CD4-positive, alpha-beta T cell treated with Interleukin-10 for 1 hour (primary cell): Measurements from ENCODE around the gene NTNG2.
A peak's percentile ranks its signal among the peaks of the same experiment; 100 is the strongest.

Experiments used
- DNase-seq: peaks from one replicate; pipeline ENCODE4 v3.0.0-alpha.2; 2020

The NTNG2 gene

DNA sequence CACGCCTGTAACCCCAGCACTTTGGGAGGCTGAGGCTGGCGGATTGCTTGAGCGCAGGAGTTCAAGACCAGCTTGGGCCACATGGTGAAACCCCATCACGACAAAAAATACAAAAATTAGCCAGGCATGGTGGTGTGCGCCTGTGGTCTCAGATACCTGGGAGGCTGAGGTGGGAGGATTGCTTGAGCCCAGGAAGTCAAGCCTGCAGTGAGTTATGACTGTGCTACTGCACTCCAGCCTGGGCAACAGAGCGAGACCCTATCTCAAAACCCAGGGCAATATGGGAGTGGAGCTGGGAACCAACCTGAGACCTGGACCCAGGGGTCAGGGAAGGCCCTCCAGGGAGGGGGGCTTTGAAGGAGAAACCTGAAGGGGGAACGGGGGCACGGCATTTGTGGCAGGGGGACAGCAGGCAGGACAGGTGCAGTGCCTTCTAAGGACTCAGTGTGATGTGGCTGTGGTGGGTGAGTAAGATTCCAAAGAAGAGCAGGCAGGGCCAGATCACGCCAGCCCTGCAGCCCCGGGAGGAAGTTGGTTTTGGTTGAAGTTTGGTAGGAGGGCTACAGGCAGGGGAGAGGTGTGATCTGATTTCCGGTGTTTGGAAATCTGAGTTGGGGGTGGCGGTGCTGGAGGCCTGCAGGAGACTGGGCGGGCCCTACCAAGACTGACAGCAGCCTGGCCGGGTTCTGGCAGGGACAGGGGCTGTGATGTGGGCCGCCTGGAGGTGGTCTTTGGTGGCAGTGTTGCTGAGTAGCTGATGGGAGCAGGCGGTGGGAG, 46.2 kb downstream of the NTNG2 start:
- no peak for DNase-seq

DNA sequence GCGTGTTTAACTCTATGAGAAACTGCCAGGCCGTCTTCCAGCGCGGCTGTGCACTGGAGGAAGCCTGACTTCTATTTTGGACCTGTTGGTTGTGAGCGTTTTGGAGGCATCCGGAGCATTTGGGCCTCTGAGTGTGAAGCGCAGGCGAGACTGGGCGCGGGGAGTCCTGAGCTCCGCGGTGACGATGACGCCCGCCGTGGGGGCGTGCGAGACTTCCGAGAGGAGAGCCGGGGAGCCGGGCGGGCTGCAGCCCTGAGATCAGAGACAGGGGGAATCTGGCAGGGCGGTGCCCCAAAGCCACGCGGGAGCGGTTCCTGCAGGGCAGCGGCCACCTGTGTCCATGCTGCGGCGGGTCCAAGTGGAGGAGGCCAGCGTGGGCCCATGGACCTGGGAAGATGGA, 47.4 kb downstream of the NTNG2 start:
- DNase-seq: no peak

DNA sequence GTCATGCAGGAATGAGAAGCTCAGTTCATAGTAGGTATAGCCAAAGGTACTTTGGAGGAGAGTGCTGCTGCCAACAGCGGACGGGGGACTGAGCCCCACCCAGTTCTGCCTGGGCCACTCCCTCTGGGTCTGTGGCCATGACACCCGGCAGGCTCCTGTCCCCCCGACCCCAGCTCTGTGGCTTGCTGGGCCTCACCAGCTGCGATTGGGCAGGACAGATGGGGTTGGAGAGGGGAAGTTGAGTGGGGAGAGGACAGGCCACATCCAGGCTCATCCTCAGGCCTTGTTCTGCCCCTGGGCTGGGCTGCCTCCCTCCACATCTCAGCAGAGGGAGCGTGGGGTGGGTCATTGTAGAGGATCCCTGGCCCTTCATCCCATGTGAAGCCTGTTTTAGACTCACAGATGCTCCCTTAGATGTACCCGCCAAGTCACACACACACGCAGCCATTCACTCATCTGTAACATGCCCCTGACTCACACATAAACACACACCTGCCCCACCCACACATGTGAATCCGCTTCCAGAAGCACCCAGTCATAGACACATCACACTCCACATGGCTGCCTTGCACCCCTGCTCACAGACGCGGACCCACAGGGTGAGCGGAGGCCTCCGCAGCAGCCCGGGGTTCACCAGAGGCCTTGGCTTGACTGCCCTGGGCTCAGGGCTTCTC, 48.8 kb downstream of the NTNG2 start:
- no peak for DNase-seq

DNA sequence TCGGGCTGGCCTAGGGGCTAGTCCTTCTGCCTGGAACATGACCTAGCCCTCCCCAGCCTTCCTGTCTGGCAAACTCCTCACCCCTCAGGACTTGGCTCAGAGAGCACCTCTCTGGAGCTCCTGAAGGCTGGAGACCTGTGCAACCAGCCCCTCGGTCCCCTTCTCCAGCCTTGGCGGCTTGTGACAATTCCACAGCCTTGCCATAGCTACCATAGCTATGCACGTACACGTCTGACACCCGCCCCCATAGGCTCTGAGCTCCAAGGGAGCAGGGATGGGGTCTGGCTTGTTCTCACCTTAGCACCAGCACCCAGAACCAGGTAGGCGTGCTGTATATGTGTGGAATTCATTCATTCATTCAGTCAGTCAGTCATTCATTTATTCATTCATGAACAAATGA, 49.7 kb downstream of the NTNG2 start:
- DNase-seq: no peak

DNA sequence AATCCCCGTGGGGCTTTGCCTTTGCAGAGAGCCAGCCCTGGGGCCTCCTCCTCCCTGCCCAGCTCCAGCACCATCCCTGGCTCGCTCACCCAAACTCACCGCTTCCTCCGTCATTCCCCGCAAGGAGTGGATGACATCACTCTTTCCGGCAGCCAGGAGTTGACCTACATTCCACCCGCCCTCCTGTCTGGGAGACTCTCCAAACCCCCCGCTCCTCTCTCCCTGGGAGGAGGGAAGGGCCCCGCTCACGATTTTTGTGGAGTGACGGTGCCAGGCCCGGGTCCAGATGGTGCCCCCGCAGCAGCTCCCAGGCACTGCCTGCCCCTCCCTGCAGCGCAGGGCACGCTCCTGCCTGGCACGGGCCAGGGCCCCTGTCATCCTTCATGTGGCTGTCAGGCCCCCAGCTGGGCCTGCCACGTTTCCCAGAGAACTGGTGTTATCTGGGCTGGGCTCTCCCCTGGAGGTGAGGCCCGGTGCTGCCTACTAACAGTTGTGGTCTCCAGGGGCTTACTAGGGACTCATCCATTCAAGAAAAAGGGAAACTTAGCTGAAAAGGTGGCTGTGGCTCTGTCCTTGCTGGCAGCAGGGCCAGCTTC, 52.3 kb downstream of the NTNG2 start:
- DNase-seq: no peak

DNA sequence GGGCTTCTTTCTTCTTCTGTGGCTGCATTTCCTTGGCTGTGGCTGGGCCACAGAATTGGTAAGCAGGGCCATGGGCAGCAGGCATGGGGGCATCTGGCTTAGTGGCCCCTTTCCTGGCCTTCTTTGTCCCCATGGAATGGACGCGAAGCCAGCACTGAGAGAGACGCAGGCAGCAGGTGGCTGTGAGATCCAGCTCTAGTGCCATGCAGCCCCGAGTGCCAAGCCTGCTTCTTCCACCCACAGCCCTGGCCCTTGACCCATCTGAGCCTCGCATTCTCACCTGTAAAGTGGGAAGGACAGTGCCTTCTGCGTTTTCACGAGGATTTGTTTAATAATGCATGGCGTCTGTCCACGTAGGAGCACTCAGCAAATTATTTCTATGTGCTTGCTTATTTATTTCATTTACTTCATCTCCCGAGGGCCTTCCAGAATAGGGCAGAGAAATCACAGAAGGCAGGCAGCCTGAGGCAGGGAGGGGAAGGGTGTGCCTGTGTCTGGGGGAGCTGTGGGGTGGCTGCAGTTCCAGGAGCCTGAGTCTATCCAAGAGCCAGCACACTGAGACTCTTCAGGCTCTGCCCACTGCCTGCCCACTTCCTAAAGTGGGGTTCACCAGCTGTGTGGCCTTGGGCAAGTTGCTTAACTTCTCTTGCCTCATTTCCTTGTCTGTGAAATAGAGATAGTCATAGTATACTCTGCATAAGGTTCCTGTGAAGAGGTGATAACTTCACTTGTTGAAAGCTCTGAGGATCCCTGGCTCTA, 55.2 kb downstream of the NTNG2 start:
- DNase-seq: no peak

DNA sequence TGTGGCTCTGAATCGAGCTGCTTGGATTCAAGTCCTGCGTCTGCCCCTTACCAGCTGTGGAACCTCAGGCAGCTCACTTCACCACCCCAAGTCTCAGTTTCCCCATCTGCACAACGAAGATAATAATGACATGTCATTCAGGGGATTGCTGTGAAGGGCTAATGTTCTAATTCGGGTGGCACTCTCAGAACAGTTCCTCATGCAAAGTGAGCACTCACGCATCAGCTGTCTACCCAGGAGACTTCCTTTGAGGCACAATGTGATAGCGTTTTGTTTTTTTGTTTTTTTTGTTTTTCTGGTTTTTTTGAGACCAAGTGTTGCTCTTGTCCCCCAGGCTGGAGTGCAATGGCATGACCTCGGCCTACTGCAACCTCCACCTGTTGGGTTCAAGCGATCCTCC, 56.4 kb downstream of the NTNG2 start:
- no peak for DNase-seq

DNA sequence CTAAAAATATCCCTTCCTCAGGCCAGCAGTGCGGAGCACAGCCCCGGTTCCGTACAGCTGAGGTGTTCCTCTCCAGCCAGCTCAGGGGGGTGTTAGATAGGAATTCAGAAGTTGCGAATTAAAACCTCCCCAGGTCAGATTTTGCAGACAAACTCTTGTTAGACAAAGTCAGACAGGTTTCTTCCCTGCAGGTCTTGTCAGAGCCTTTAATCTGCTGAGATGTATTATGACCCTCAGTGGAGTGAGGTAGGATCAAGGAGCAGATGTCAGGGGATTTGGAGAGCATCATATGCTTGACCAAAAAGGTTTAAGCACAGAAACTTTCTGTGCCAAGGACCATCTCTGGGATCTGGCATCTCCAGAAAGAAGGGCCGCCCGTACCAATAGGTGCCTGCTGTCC, 60.1 kb downstream of the NTNG2 start:
- no peak for DNase-seq

DNA sequence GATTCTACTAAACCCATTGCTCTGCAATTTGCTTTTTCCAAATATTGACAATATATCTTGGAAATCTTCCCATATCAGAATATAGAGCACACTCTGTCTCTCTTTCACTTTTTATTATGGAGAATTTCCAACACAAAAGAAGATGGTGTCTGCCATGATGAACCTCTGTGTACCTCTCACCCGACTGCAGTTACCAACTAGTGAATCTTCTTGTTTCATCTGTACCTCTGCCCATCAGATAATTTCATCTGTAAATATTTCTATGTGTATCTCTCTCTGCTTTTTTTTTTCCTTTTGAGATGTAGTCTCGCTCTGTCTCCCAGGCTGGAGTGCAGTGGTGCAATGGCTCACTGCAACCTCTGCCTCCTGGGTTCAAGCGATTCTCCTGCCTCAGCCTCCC, 62.8 kb downstream of the NTNG2 start:
- DNase-seq: no peak

DNA sequence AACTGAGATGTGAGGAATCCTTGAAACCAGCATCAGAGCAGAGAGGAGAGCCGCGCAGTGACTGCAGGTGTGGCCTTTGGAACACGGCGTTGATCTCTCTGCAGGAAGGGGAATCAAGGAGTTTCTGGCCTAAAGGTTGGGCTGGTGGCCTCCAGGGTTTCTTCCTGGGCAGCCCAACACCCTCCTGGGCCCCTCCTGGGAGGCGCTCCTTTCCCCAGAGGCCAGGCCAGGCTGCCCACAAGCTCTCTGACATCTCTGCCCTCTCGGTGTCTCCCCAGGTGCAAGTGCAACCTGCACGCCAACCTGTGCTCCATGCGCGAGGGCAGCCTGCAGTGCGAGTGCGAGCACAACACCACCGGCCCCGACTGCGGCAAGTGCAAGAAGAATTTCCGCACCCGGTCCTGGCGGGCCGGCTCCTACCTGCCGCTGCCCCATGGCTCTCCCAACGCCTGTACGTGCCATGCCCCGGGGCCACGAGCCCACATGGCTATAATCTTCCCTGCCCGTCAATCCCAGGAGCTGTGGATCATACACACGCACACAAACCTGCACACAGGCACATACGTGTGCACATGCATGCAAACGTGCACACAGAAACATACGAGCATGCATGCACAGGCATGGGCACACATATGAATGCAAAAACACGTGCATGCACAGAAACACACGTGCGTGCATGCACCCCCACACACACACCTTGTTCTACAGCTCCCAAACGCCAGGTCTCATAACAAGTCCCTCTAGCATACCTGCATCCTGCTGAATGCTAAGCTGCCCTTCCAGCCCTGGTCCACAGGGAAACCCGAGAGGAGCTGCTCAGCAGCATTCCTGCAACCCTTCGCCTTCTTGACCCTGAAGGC, 64.9 kb downstream of the NTNG2 start:
- no peak for DNase-seq

DNA sequence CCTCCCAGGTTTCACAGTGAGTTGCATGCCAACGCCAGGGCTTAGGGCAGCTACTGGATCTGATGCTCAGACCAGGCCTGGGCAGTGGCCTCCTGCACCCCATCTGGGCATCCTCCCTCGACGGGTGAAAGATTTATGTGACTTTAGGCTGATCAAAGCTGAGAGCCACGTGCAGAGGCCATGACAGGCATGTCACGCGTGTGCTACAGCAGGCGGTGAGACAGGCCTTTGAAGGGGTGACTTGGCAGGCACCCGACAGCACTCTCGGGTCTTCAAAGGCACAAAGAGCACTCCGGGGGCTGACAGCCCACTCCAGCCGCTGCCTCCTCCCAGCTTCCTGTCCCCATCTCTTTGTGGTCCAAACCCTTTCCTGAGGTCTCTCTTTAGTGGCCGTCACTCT, 66.2 kb downstream of the NTNG2 start:
- no peak for DNase-seq

DNA sequence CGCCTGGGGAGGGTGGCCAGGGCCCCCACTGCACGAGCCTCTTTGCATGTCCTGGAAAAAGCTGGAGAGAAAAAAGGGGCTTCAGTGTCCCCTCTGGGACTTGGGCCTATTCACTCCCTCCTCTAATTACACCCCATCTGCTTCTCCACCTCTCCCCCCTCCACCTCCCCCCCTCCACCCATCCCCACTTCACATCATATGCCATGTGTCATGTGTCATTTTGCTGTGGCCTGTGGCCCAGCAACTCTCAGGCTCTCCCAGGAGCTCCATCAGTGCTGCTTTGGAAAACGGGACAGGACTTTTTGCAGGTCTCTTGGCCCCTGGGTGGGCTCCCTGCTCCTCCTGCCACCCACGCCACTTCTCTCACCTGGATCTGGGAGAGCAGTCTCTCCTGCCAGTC, 68.7 kb downstream of the NTNG2 start:
- DNase-seq: no peak

DNA sequence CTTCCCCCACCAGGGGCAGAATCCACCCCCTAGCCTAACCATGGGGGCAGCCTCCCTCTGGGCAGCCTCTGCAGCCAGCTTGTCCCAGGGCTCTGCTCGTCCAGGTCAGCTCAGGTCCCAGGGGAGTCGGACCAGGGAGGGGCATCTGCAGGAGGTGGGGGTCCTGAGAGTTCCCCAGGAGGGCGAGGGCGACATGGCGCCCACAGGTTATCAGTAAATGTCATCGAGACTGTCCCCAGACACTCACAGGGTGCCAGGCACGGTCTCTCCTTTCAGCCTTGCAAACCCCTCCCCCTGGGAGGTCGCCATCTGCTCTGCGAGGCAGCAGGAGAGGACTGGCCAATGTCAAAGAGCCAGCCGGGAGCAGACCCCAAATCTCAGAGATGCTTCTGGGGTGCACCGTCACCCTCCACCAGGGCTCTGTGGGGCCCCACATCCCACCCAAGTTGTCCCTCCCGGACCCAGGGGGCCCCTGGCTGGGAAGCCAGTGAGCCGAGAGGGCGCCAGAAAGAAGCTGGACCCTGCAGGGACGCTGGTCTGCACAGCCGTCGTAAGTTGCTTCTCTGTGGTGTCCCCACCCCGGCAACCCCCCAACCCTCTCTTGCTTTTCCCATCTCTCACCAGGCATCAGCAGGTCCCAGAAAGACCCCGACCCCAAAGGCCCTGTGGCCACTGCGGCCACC, 69.3 kb downstream of the NTNG2 start:
- DNase-seq: no peak

DNA sequence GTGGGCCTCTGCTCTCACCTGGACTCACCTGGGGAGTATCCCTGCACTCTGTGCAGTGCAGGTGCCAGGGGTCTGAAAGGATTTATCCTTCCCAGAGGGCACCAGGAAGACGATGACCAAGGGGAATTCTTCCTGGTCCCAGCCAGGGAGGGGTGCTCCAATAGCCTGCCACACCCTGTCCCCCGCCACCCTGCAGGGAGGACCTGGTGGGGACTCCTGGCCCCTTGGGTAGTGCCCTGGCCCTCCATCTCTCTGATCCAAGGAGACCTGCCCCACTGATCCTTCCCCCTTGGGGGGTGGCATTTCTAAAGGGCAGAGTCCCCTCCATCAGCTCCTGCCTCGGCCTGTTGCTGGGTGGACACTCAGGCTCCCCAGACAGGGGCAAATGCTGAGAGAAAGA, 70.7 kb downstream of the NTNG2 start:
- DNase-seq: no peak

DNA sequence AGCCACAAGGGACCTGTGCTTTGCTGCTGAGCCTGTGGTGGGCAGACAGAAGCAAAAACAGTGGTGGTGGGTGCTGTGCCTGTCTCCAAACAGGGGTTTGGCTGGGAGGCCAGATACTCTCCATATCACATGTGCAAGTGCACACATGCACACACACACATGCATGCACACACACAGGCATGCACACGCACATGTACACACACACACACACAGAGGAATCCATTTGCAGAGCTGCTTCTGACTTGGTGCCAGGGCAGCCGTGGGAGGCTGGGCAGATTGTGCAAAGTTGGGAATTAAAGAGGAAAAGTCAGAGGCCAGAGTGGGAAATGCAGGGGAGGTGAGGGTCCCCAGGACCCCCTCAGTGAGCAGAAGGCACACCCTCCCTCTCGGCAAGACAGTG, 71.3 kb downstream of the NTNG2 start:
- no peak for DNase-seq

DNA sequence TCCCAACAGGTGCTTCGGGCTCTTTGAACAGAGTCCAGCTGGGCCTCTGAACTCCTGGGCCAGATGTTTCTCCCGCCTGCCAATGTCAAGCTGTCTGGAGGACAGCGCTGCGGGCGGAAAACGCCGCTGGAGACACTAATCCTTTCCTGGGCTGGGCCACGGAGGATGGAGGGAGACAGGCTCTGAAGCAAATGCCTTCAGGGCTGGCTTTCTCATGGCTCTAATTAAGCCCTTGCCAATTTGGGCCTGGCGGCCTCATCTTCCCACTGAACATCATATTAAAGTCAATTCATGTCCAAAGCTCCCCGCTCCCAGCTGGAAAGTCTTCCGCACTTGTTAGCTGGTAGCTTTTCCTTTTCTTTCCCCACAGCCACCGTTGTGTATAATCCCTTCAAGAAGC, 72.7 kb downstream of the NTNG2 start:
- no peak for DNase-seq

DNA sequence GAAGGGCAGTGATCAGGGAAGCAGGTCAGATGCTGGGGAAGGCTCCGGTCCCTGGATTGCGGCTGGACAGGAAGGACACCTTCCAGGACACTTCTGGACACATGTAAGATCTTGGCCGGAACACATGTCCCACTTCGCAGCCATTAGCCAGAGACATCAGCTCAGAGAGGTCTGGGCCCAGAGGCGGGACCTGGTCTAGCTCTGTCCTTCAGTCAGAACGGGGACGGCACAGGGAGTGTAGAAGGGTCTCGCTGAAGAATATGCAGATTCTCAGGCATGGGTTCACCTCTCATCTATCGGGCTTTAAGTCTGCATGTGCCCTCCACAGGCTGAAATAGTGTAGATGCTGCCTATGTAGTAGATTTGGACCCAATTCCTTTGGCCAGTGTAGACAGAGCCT, 73.3 kb downstream of the NTNG2 start:
- DNase-seq: no peak

DNA sequence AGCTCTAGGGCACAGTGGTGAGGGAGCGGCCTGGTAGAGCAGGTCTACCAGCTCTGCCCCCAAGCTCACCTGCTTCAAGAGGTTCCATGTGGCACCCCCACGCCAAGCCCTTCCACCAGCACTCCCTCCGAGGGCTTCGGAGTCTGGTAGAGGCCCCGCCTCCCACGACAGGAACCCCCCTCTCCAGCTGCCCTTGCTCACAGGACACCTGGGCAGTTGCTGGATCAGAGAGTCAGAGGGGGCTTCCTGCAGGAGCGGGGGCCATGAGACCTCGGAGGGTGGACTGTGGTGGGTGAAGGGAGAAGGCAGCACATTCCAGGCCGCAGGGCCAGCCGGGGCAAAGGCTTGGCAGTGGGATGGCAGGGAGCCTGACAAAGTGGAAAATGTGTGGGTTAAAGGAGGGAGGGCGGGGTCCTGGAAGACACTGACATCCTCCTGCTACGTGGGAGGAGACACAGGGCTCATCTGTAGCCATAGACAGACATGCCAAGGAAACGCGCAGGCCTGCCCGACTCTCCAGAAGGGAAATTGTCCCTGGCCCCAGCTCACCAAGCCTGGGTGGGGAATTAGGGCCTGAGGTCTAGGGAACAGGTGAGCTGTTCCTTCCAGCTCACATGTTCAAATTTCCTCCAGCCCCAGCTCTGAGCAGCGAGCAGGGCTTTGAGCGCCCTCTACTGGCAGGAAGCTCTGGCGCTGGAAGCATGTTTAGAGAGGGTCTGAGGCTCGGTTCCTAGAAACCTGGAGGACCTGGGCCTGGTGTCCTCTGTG, 74.2 kb downstream of the NTNG2 start:
- DNase-seq: peak; percentile 80

DNA sequence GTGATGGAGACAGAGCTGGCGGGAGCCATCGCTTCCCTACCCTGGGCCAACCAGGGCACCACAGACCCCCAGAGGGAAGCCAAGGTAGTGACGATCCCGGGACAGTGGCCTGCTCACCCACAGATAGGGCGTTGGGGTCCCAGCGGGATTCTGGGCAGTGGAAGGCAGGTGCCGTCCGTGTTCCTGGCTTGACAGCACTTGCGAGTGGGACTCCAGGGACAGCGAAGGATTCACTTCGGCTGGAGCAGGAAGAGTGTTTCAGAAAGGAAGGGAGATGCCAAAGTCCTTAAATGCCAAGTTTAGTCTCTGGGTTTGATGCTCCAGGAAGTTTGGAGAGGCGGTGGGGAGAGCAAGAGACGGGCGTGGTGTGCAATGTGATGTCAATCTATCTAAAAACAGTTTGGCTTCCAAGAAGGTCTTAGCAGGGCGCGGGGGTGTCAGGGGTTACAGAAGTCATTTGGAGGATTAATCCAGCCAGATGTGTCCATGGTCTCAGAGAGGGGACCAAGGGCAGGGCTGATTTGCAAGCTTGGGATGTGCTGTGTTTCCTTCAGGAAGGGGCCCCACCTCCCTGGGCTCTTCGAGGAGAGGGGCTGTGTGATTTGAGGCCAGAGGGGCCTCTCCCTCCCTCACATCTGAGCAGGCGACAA, 74.9 kb downstream of the NTNG2 start:
- no peak for DNase-seq

DNA sequence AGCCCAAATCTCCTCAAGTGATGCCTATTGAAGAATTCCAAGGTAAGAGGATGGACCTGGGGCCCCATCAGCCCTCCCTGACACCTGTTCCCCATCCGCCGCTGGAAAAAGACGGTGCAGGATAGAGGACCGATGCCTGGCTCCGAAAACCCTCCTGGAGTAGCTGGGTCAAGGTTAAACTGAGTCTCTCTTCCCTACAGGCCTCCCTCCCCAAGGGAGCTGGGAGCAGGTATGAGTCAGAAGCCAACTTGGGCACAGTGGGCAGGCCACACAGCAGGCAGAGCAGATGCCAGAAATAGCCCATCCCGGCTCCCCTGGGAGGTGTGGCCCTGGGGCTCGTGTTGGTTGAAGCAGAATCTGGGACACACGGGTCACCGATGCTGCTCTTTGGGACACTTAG, 75.6 kb downstream of the NTNG2 start:
- DNase-seq: no peak
